Mucosa of descending colon (tissue), 3 donors: ENCODE results near the gene ZNF24. TPM values are rescaled to one million over a fixed set of nuclear protein-coding genes. Genes with fewer than 3 reads are reported as not detected.

Experiments used
- ATAC-seq: fragments of 200-7000 bp; cut with Tn5 transposase; one replicate; pipeline ENCODE4 v1.9.1; 2020; ENCODE audit warnings: mild to moderate bottlenecking, moderate library complexity
- DNase-seq, 3 donors: peaks; one replicate each; pipeline ENCODE4 v3.0.0-alpha.2; 2020
- H3K36me3 ChIP-seq: fragments of 200-600 bp; one replicate; pipeline ENCODE4 v1.8.0; 2021; ENCODE audit warnings: low read depth, mild to moderate bottlenecking
- H3K4me1 ChIP-seq: fragments of 200-600 bp; one replicate; pipeline ENCODE4 v1.8.0; 2021; ENCODE audit warnings: low read depth, mild to moderate bottlenecking
- H3K4me3 ChIP-seq: fragments of 200-600 bp; one replicate; pipeline ENCODE4 v1.8.0; 2021; ENCODE audit warnings: mild to moderate bottlenecking
- H3K9me3 ChIP-seq: fragments of 200-600 bp; one replicate; pipeline ENCODE4 v1.8.0; 2021; ENCODE audit warnings: mild to moderate bottlenecking
- intact Hi-C, 2 donors: fragments of 100-400 bp; cut with DNase I in 1 of 2; cut with micrococcal nuclease in 1 of 2; formaldehyde crosslinking; loops; one replicate each; pipeline versions ENCODE4 v1.11.0 to v1.11.1; 2022; cut with DNase I, micrococcal nuclease
- long read RNA-seq, 2 donors: library from polyadenylated mRNA; unstranded; transcript quantifications; one replicate each; pipeline ENCODE4 v2.0.0, GENCODE V29; 2019 to 2021
- total RNA-seq, 3 donors: library from RNA; stranded (reverse); fragmentation: NEBNext Ultra II Directional in 2 of 3; extraction: Animal tissue kit (Norgen Biotek cat#: 25700) in 2 of 3; gene quantifications; one replicate each; pipeline versions ENCODE4 v1.2.1 to v1.2.4, GENCODE V29; 2021 to 2023
- TF ChIP-seq, protein P1 (sequence below): fragments of 200-600 bp; IDR thresholded peaks from one replicate; pipeline ENCODE4 v1.8.0; 2022; ENCODE audit warnings: antibody characterized with exemption, mild to moderate bottlenecking
- donor health status: DM: no; HTN: no; CAD: no; lungs with moderate emphysema.
- donor health status: DM: no; HTN: no; CAD: no.
- donor health status: DM: no; HTN: yes; CAD: no.

ZNF24 gene
- 10 to 100 TPM; 44.1 to 58.3 (median 48.9) TPM for total RNA-seq
- long read RNA-seq, donor 1, full-length matches to known transcripts = 43 of 49 reads
- long read RNA-seq, donor 1, partial matches to known transcripts = 5 of 49 reads
- long read RNA-seq, donor 1, other reads (novel, unspliced or antisense) = 1 of 49 reads
- long read RNA-seq, donor 2, full-length matches to known transcripts = 40 of 43 reads
- long read RNA-seq, donor 2, partial matches to known transcripts = 2 of 43 reads
- long read RNA-seq, donor 2, other reads (novel, unspliced or antisense) = 1 of 43 reads

DNA sequence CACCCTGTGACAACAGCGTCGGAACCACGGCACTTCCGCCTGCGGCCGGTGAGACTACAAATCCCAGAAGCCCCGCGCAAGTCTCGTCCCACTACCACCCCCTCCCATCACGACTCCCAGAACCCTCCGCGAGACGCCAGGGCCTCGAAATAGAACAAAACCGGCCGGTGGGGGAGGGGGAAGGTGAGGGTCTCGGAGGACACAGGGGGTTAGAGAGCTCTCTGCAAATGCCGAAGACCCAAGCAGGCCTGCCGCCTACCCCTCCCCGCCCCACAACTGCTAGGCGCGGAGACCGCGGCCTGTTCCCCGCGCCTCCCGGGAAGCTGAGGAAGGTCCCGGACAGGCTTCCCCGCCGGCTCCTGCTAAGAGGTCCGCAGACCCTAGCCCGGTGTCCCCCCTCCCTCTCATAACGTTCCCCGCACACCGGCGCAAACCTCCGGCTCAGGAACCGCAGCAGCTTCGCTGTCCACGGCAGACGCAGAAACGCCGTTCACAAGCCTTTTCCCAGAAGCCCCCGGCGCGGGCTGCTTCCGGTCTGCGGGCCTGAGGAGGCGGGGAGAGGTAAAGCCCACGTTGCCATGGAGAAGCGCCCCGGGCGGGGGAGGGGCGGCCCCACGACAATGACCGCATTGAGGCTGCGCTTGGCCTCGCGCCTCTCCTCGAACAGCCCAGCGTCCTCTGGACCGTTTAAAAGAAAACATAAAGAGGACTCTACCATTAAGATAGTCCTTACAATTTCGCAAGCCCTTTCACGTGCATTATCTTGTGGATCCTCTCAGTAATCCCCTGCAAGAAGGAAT, at the start of gene ZNF24:
Gene ZNF24, minus strand, starts transcription at position 485 of the 800 bp plus-strand sequence. CDS start 3,770 bp downstream, outside the sequence.
- peaks cover 18% of the 10 kb centered on the region for H3K4me1 ChIP-seq
- peak; percentile 97 to 98 (median 97) for DNase-seq
- peak; percentile 98 for ATAC-seq
- H3K4me3 ChIP-seq = peak within 1 kb of the TSS; percentile 95
- TF ChIP-seq, protein P1, sequence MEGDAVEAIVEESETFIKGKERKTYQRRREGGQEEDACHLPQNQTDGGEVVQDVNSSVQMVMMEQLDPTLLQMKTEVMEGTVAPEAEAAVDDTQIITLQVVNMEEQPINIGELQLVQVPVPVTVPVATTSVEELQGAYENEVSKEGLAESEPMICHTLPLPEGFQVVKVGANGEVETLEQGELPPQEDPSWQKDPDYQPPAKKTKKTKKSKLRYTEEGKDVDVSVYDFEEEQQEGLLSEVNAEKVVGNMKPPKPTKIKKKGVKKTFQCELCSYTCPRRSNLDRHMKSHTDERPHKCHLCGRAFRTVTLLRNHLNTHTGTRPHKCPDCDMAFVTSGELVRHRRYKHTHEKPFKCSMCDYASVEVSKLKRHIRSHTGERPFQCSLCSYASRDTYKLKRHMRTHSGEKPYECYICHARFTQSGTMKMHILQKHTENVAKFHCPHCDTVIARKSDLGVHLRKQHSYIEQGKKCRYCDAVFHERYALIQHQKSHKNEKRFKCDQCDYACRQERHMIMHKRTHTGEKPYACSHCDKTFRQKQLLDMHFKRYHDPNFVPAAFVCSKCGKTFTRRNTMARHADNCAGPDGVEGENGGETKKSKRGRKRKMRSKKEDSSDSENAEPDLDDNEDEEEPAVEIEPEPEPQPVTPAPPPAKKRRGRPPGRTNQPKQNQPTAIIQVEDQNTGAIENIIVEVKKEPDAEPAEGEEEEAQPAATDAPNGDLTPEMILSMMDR = no peak
- H3K36me3 ChIP-seq = no peaks in the 10 kb centered on the region
- intact Hi-C loops = loop anchor here in 1 of 2 donors (2.0 kb wide), 1 partner anchor 55 kb away; no protein-coding TSS in a partner anchor
- no peaks in the 10 kb centered on the region for H3K9me3 ChIP-seq

DNA sequence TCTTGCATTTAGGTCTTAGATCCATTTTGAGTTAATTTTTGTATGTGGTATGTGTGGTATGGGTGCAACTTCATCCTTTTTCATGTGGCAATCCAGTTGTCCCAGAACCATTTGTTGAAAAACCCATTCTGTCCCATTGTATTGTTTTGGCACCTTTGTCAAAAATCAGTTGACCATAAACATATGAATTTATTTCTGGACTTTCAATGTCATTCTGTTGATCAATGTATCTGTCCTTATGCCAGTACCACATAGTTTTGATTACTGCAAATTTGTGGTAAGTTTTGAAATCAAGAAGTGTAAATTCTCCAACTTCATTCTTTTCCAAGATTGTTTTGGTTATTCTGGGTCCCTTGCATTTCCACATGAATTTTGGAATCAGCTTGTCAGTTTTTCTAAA, 49.5 kb upstream of the ZNF24 start:
- no peaks in the 10 kb centered on the region for H3K4me1 ChIP-seq
- DNase-seq = no peak
- H3K36me3 ChIP-seq = no peaks in the 10 kb centered on the region
- no peak for ATAC-seq
- H3K9me3 ChIP-seq = no peaks in the 10 kb centered on the region
- TF ChIP-seq, protein P1 = no peak
- intact Hi-C loops = no loop called here
- H3K4me3 ChIP-seq = no peak overlapping the region

DNA sequence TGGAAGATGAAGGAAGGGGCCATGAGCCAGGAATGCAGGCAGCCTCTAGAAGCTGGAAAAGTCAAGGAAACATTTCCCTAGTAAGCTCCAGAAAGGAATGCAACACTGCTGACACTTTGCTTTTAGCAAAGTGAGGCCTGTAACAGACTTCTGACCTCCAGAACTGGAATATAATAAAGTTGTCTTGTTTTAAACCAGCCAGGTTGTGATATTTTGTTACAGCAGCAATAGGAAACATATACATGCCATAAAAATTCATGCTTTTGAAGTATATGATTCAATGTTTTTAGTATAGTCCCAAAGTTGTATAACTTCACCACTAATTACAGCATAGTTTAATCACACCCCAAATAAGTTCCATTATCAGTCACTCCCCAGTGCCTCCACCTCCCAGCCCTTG, 48.2 kb upstream of the ZNF24 start:
- Histone ChIP-seq H3K36me3 (no peaks in the 10 kb centered on the region), H3K4me1 (no peaks in the 10 kb centered on the region), H3K4me3 (no peak overlapping the region), H3K9me3 (no peaks in the 10 kb centered on the region)
- ATAC-seq = no peak
- intact Hi-C loops = no loop called here
- TF ChIP-seq, protein P1 = no peak
- no peak for DNase-seq

DNA sequence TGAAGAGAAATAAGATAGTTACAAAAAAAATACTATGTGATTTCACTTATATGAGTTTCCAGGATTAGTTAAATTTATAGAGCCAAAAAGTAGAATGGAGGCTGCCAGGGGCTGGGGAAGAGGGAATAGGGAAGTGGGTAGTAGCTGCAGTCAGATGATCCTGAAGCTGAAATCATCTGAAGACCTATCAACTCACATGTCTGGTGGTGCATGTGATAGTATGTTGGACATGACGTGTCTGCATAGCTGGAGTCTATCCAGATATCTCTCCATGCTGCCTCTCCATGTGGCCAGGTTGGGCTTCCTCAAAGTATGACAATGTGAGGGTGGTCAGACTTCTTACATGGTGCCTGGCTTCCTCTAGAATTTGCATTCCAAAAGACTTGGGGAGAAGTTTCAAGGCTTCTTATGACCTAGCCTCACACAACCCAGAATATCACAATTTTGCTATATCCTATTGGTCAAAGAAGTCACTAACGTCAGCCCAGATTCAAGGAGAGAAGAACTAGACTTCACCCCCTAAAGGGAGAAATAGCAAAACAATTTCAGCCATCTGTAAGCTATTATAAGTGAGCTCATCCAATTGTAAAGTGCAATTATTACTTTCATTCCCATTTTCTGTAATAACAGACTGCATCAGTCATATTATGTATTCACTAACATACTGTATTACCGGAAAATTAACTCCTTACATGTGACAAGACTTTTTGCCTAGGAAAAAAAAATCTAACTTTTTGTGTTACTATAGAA, 46.9 kb upstream of the ZNF24 start:
- DNase-seq (no peak), ATAC-seq (no peak)
- Histone ChIP-seq H3K4me3 (no peak overlapping the region), H3K9me3 (no peaks in the 10 kb centered on the region), H3K36me3 (no peaks in the 10 kb centered on the region), H3K4me1 (no peaks in the 10 kb centered on the region)
- TF ChIP-seq, protein P1 = no peak
- intact Hi-C loops = no loop called here

DNA sequence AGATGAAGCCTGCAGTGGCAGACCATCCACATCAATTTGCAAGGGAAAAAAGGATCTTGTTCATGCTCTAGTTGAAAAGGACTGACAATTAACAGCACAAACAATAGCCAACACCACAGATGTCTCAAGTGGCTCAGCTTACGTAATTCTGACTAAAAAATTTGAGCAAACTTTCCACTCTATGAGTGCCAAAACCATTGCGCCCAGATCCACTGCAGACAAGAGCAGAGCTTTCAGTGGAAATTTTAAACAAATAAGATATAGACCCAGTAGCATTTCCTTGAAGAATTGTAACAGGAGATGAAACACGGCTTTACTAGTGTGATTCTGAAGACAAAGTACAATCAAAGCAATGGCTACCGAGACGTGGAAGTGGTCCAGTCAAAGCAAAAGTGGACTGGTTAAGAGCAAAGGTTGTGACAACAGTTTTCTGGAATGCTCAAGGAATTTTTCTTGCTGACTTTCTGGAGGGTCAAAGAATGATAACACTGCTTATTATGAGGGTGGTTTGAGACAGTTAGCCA, 44.9 kb upstream of the ZNF24 start:
- intact Hi-C loops = no loop called here
- no peaks in the 10 kb centered on the region for H3K4me1 ChIP-seq
- H3K9me3 ChIP-seq = no peaks in the 10 kb centered on the region
- ATAC-seq (no peak), DNase-seq (no peak)
- TF ChIP-seq, protein P1 = no peak
- no peak overlapping the region for H3K4me3 ChIP-seq
- H3K36me3 ChIP-seq = no peaks in the 10 kb centered on the region
